HS-27A (cell line): ENCODE data around the gene ZC3H18.

Experiments
- DNase-seq: peaks from one replicate; pipeline ENCODE4 v3.0.0-alpha.2; 2012; ENCODE audit warnings: low read depth, missing footprints

The ZC3H18 gene

DNA sequence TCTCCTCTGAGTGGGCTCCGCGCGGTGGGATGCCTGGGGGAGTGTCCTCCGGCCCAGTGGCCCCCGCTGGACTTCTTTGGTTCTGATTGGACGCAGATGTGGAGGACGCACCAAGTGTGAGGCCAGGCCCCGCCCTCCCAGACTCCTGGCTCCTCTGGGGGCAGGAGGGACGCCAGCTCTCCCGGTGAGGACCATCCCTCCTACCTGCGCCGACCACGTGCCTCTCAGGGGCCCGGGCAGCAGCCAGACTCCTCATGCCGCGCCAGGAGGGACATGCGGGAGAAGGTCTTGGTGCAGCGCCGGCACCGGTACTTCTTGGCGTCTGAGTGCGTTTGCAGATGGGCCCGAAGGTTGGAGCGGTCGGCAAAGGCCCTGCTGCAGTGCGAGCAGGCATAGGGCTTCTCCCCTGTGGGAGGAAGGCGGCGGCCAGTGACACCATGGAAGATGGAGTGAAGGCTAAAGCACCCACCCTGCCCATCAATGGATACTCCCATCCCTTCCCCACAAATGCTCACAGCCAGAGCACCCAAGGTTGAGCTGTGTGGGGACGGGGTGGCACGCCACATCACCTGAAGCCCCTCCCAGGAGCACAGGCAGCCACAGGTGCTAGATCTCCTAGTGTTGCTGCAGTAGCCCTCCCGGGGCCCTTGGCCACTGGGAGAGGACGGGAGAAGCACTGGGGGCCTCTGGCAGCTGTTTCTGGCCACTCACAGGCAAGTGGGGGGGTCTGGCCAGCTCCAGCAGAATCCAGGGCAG lies 108.2 kb downstream of the ZC3H18 start:
- no peak for DNase-seq

DNA sequence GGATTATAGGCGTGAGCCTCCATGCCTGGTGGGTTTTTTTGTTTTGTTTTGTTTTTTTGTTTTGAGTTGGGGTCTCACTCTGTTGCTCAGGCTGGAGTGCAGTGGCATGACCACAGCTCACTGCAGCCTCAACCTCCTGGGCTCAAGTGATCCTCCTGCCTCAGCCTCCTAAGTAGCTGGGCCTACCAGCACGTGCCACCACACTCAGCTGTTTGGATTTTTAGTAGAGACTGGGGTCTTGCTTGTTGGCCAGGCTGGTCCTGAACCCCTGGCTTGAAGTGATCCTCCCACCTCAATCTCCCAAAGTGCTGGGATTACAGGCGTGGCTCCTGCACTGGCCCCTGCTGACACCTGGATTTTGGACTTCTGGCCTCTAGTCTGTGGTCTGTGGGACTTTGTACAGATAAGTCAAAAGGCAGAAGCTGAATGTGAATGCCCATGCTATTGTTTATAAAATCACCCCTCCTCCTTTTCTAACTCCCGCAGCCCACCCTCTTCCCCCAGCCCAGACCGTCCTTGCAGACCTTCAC lies 110.4 kb downstream of the ZC3H18 start:
- no peak for DNase-seq

DNA sequence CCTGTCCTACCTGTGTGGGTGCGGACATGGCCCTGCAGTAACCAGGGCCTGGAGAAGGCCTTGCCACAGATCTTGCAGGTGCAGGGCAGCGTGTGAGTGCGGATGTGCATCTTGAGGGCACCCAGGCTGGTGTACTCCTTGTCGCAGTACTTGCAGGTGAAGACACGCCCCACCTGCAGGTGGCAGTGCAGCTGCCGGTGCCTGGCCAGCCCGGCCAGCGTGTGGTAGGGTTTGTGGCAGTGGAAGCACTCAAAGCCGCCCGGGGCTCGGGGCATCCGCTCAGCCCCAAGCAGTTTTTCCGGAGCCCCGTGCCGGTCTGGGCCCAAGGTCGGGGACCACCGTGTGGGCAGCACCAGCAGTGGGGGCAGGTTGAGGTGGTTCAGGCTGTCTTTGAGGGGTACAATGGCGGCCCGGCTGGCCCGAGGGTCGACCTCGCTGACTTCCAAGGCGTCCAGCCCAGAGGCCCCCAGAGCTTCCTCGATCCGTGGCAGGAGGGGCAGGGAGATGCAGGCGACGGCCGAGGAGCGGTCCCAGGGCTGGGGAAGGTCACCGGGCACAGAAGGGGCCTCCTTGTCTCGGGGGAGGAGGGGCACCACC lies 111.0 kb downstream of the ZC3H18 start:
- no peak for DNase-seq
